Measurements from ENCODE around the gene ARHGAP24. TPM values are rescaled to one million over a fixed set of nuclear protein-coding genes. Genes with fewer than 3 reads are reported as not detected.
A peak's percentile ranks its signal among the peaks of the same experiment; 100 is the strongest.

Gene ARHGAP24
- polyA plus RNA-seq, 1 donor: 110 TPM

DNA sequence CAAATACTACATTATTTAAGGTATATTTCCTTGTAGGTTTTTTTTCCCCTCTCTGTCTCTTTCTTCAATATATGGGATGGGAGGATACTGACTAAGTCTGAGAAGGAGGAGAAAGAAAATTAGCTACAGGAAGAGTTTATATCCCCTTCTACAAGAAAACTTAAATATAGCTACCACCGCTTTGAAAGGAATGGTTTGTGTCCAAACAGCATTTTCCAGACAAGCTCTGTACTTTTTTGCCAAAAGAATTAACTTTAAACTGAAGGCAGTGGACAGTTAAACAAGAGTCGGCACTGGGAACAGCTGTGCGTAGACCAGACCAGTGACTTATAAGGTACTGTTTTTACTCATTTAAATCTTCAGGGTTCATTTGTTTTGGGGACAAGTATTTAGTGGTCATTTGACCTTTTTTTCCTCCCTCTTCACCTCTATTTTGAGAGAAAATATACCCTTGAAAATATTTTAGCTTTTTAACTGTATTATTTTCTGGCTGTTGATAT, 303.7 kb downstream of the ARHGAP24 start:
- peak; percentile 52 for DNase-seq

- DNase-seq: peak; percentile 53
Measured at GRCh38 chr4:85779165-85779564, 304.2 kb downstream of the ARHGAP24 start.

GRCh38 chr4:85780664-85781063, 305.7 kb downstream of the ARHGAP24 start:
- DNase-seq: no peak

- DNase-seq: no peak
Measured at GRCh38 chr4:85783483-85783882, 308.5 kb downstream of the ARHGAP24 start.

DNA sequence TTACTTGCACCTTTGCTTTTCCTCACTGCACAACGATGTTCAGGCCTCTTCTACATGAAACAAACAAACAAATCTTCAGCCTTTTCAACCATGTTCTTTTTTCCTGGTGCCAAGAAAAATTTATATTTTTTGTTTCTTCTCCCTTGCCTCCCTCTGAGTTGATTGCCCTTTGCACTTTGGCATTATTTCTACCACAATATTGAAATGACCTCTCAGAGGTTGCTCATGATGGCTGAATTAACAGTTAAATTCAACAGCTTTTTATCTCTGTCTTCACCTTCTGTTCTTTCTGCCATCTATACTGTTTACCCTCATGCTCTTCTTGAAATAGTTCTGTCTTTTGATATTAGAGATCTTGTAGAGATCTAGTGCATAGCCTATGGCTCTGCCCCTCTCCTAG, 308.9 kb downstream of the ARHGAP24 start:
- no peak for DNase-seq

DNA sequence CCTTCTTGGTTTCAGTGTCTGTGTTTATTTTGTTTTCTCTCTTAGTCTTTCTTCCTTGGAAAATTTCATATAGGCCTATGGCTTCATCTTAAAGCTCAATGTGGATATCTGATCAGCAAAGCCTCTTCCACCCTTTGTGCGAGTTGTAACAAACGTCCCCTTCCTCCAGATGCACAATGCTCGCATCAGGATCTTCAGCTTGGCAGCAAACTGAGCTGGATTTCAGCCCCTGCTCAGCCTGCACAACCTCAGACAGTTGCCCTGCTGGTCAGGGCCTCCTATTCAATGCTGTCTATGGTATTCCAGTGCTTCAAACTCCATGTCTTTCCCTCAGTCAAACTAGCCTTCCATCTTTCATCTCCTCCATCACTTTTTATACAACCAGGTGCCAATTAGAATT, 309.4 kb downstream of the ARHGAP24 start:
- DNase-seq: no peak

GRCh38 chr4:85784947-85785346, 310.0 kb downstream of the ARHGAP24 start:
- DNase-seq: no peak

GRCh38 chr4:85787133-85787532, 312.2 kb downstream of the ARHGAP24 start:
- DNase-seq: no peak

GRCh38 chr4:85788604-85789003, 313.7 kb downstream of the ARHGAP24 start:
- no peak for DNase-seq

DNA sequence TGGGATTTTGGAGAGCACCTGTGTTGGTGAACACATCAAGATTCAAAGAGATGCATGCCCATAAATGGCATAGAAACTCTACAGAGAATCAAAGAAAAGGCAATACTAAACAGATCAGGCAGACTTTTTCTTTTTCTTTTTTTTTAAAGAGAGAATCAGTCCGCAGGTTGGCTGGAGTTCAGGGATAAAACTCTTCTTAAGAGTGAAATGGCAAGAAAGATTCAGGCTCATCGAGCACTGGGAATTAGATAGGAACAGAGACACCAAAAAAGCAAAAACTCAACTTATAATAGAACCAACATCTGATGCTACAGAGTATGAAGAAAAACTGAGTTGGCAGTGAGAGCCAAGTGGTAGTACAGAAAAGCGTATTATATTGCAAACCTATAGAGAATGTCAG, 314.3 kb downstream of the ARHGAP24 start:
- no peak for DNase-seq

DNA sequence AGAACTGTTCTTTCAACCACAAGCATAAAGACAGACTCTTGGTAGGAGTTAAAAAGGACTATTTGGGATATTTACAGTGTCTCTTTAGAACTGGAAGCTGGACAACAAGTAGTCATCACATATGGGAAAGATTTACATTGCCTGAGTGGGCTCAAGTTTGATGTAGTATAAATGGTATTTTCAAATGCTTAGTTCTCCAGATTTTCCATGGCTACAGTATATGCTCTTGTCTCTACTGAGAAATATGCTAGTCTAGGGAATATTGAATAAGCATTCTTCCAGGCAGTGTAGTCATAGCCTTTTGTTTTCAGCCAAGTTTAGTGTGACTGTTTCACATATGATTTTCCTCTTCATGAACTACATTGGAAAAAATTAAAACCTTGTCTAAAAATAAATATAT, 315.6 kb downstream of the ARHGAP24 start:
- peak; percentile 57 for DNase-seq

GRCh38 chr4:85792376-85793232, 317.7 kb downstream of the ARHGAP24 start:
- no peak for DNase-seq

GRCh38 chr4:85793233-85793585, 318.3 kb downstream of the ARHGAP24 start:
- no peak for DNase-seq

- no peak for DNase-seq
Measured at GRCh38 chr4:85798012-85798770, 323.2 kb downstream of the ARHGAP24 start.

DNA sequence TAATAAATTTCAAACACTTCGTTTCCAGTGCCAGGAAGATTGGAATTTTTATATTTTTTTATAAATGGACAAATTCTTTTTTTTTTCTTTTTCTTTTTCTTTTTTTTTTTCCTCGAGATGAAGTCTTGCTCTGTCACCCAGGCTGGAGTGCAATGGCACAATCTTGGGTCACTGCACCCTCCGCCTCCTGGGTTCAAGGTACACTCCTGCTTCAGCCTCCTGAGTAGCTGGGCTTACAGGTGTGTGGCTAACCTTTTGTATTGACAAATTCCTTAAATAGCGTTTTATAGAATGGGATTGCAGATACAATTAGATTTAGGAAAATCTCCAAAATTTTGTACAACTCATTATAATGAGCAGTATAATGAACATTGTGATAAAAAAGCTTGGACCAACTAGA, 328.9 kb downstream of the ARHGAP24 start:
- DNase-seq: no peak

DNA sequence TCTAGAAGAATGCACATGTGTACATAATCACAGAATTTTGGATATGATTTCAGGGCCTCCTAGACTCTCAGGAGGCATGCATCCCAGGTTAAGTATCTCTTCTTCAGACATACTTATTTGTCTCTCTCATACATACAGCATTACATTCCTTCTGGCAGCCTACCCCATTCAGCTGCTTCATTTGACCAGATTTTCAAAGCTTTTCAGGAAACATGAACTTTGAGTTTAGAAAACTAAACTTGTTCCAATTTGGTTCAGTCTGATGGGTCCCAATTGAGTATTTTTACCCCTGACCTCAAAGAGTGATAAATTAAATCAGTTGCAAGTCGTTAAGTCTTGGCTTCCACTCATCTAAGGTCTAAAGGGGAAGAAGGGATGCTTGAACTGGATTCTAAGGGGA, 330.9 kb downstream of the ARHGAP24 start:
- no peak for DNase-seq

DNA sequence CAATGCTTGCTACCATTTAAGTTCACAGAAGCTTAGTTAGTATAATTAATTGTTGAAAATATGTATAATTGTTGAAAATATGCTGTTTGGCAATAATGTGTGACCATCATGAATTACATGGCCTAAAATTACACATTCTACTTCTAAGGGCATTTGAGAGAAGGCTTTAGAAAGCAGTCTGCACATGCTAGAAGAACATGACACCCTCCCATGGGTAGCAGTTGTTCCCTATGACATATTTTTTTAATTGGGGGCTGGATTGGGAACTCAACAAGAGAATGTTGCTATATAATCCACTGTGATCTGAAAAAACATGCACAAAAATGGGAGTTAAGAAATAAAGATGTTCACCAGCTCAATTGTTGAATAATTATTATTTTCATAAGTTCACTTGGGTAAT, 331.4 kb downstream of the ARHGAP24 start:
- DNase-seq: no peak

DNA sequence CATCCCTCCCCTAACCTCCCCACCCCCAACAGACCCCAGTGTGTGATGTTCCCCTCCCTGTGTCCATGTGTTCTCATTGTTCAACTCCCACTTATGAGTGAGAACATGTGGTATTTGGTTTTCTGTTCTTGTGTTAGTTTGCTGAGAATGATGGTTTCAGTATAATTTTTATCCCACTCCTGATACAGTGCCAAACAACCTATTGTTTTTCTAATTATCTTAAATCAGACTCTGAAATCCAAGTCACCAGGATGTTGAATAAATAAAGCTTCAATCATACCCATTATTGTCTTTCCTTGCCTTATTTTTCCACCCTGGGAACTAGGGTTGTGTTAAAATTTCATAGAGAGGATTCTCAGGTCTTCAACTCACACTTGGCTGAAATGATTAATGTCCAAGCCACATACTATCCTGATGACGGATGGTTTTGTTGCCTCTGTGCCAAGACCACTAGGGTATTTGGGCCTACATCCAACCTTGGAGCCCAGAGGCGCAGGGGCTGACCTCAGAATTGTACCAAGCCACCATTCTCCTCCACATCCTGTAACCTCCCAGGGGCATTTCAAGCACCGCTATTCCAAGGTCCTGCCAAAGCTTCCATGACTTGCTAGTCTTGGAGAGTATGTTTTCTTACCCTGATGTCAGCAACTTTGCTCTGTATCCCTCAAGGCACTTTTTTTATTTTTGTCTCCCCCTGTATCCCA, 332.4 kb downstream of the ARHGAP24 start:
- no peak for DNase-seq

DNA sequence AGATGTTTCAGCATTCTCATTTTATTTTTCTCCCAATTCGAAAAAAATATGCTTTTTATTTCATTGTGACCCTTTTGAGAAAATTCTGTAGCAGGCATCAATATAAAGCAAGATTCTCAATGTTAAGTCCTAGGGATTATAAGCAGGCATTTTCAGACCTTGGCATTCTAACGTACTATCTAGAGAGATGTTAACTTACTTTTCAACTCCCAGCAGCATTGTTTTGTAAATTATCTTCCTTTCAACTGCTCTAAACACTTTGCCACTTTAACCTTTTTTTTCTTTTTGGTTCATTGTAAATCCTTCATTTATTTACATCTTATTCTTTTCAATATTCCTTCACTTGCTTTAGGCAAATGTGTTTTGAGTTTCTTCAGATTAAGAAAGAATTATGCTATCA, 333.2 kb downstream of the ARHGAP24 start:
- no peak for DNase-seq

- DNase-seq: no peak
Measured at GRCh38 chr4:85808864-85809263, 333.9 kb downstream of the ARHGAP24 start.

- no peak for DNase-seq
Measured at GRCh38 chr4:85812776-85813175, 337.8 kb downstream of the ARHGAP24 start.

- no peak for DNase-seq
Measured at GRCh38 chr4:85815796-85816459, 341.0 kb downstream of the ARHGAP24 start.
